Tibial nerve (tissue), 4 donors: ENCODE data around the gene CEP76. TPM values are rescaled to one million over a fixed set of nuclear protein-coding genes. Genes with fewer than 3 reads are reported as not detected.

Source experiments
- DNase-seq, 2 donors: peaks; one replicate each; pipeline ENCODE4 v3.0.0-alpha.2; 2019; ENCODE audit warnings: low spot score in 2 of 2
- H3K27ac ChIP-seq, 4 donors: fragments of 200-600 bp; sonication (generic) in 3 of 4; one replicate each; pipeline ENCODE4 v1.5.1; 2017 to 2019; ENCODE audit warnings: mild to moderate bottlenecking in 1 of 4
- H3K27me3 ChIP-seq, 2 donors: fragments of 200-600 bp; sonication (generic) in 1 of 2; one replicate each; pipeline versions ENCODE4 v1.5.1 to v1.6.0; 2017 to 2019
- H3K36me3 ChIP-seq, 3 donors: fragments of 200-600 bp; sonication (generic); one replicate each; pipeline ENCODE4 v1.5.1; 2018 to 2019
- H3K4me1 ChIP-seq, 4 donors: fragments of 200-600 bp; sonication (generic) in 3 of 4; one replicate each; pipeline ENCODE4 v1.5.1; 2017 to 2019
- H3K4me3 ChIP-seq, 4 donors: fragments of 200-600 bp; sonication (generic) in 3 of 4; one replicate each; pipeline ENCODE4 v1.5.1; 2017 to 2019; ENCODE audit warnings: mild to moderate bottlenecking in 1 of 4, moderate library complexity in 1 of 4
- H3K9me3 ChIP-seq, 4 donors: fragments of 200-600 bp; sonication (generic) in 3 of 4; one replicate each; pipeline ENCODE4 v1.5.1; 2017 to 2019
- EP300 ChIP-seq, 2 donors: sonication (generic); formaldehyde crosslinking; IDR thresholded peaks; one replicate each; pipeline ENCODE4 v1.6.1; 2017; ENCODE audit warnings: antibody characterized with exemption in 2 of 2, mild to moderate bottlenecking in 1 of 2
- POLR2A ChIP-seq, 2 donors: fragments of 450-650 bp; IDR thresholded peaks; one replicate each; pipeline ENCODE4 v1.6.1; 2017; ENCODE audit warnings: antibody characterized with exemption in 2 of 2, mild to moderate bottlenecking in 2 of 2, moderate library complexity in 2 of 2
- WGBS, 2 donors: methylation state at CpG; one replicate each; pipeline ENCODE4 v1.1.5; 2018; 5-methylcytosine and 5-hydroxymethylcytosine counted together
- total RNA-seq, 4 donors: library from RNA; depleted of rRNA; stranded (reverse); fragments of >200 nt; gene quantifications; one replicate each; pipeline ENCODE4 v1.1.0, GENCODE V29; 2016
- TF ChIP-seq, protein P1 (sequence below), 5 experiments: fragments of 200-600 bp in 3 of 5; fragments of 450-650 bp in 2 of 5; sonication (generic) in 3 of 5; IDR thresholded peaks; one replicate each; pipeline ENCODE4 v1.5.1; 2016 to 2019; ENCODE audit warnings: antibody characterized with exemption in 5 of 5, mild to moderate bottlenecking in 3 of 5, moderate library complexity in 2 of 5

The CEP76 gene
- total RNA-seq, 4 donors from 2014 or later, result 3.1 to 13.6 (median 9.8) TPM

DNA sequence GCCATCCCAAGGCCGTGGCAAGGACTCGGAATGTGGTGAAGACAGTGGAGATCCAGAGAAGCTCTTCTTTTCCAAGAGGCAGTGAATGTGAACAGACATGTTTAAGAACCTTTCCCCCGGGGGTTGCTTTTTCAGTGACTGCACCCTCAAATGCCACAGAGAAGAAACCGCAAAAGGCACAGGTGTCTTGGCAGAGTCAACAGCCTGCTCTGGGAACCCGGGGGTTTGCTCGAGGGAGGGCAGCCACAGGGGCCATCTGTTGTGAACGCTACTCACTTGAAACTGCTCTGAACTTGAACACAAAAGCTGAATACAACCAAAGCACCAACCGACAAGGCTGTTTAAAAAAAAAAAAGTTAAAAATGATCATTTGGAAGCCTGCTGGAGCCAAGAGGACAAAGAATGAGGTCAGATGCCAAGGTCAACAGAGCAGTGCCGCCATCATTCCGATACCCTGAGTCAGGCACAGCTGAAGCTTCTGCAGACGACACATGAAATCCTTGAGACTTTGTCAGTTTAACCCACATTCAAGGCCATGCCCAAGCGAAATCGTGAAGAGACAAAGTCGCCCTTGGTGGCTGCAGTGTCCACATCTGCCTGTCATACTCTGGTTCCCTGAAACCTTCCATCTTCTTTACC lies 47.7 kb upstream of the CEP76 start:
- no peak overlapping the region for H3K4me3 ChIP-seq
- H3K36me3 ChIP-seq, result no peaks in the 10 kb centered on the region
- 56 to 59% methylated on average over 14 of the region's 14 CpGs for WGBS, 2 donors
- H3K27ac ChIP-seq, result no peak overlapping the region
- TF ChIP-seq EP300 (IDR thresholded peaks at IDR 0.05) (no peak), POLR2A (IDR thresholded peaks at IDR 0.05) (no peak)
- TF ChIP-seq, protein P1, sequence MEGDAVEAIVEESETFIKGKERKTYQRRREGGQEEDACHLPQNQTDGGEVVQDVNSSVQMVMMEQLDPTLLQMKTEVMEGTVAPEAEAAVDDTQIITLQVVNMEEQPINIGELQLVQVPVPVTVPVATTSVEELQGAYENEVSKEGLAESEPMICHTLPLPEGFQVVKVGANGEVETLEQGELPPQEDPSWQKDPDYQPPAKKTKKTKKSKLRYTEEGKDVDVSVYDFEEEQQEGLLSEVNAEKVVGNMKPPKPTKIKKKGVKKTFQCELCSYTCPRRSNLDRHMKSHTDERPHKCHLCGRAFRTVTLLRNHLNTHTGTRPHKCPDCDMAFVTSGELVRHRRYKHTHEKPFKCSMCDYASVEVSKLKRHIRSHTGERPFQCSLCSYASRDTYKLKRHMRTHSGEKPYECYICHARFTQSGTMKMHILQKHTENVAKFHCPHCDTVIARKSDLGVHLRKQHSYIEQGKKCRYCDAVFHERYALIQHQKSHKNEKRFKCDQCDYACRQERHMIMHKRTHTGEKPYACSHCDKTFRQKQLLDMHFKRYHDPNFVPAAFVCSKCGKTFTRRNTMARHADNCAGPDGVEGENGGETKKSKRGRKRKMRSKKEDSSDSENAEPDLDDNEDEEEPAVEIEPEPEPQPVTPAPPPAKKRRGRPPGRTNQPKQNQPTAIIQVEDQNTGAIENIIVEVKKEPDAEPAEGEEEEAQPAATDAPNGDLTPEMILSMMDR (IDR thresholded peaks at IDR 0.05), result no peak
- H3K4me1 ChIP-seq, result no peaks in the 10 kb centered on the region
- DNase-seq, result no peak
- no peaks in the 10 kb centered on the region for H3K27me3 ChIP-seq
- no peaks in the 10 kb centered on the region for H3K9me3 ChIP-seq

- Histone ChIP-seq H3K4me3 (no peak overlapping the region), H3K27me3 (no peaks in the 10 kb centered on the region), H3K4me1 (no peaks in the 10 kb centered on the region), H3K27ac (no peak overlapping the region), H3K36me3 (no peaks in the 10 kb centered on the region), H3K9me3 (no peaks in the 10 kb centered on the region)
- DNase-seq, result no peak
- no peak for TF ChIP-seq EP300 (IDR thresholded peaks at IDR 0.05)
- TF ChIP-seq, protein P1 (IDR thresholded peaks at IDR 0.05), result no peak
- TF ChIP-seq POLR2A (IDR thresholded peaks at IDR 0.05), result no peak
- 78 to 81% methylated on average over 13 of the region's 13 CpGs for WGBS, 2 donors
These were observed 46.6 kb upstream of the CEP76 start for GRCh38 chr18:12749121-12749520.

GRCh38 chr18:12748671-12749070 lies 46.1 kb upstream of the CEP76 start:
- H3K9me3 ChIP-seq, result no peaks in the 10 kb centered on the region
- no peaks in the 10 kb centered on the region for H3K27me3 ChIP-seq
- WGBS, 2 donors, result 80 to 85% methylated on average over 5 of the region's 5 CpGs
- H3K4me3 ChIP-seq, result no peak overlapping the region
- TF ChIP-seq, protein P1 (IDR thresholded peaks at IDR 0.05), result no peak
- no peak for TF ChIP-seq EP300 (IDR thresholded peaks at IDR 0.05)
- no peak for TF ChIP-seq POLR2A (IDR thresholded peaks at IDR 0.05)
- no peaks in the 10 kb centered on the region for H3K4me1 ChIP-seq
- no peak for DNase-seq
- no peaks in the 10 kb centered on the region for H3K36me3 ChIP-seq
- no peak overlapping the region for H3K27ac ChIP-seq

GRCh38 chr18:12747530-12748315 lies 45.2 kb upstream of the CEP76 start:
- no peaks in the 10 kb centered on the region for H3K9me3 ChIP-seq
- WGBS, 2 donors, result 91% methylated on average over 8 of the region's 8 CpGs

More at GRCh38 chr18:12747530-12748315, 45.2 kb upstream of the CEP76 start:
- Histone ChIP-seq H3K36me3 (no peaks in the 10 kb centered on the region), H3K4me1 (no peaks in the 10 kb centered on the region), H3K27me3 (no peaks in the 10 kb centered on the region), H3K4me3 (no peak overlapping the region), H3K27ac (no peak overlapping the region)
- DNase-seq, result no peak
- TF ChIP-seq POLR2A (IDR thresholded peaks at IDR 0.05) (no peak), EP300 (IDR thresholded peaks at IDR 0.05) (no peak)
- TF ChIP-seq, protein P1 (IDR thresholded peaks at IDR 0.05), result no peak
